GM21526 (cell line): Measurements from ENCODE around the gene CHRNB1.
"Not testable (repeated sequence)": the region's sequence is repeated elsewhere in the genome, so short reads cannot be mapped to it uniquely, and the experiment has no call there.

Source experiments
- ATAC-seq: cut with Tn5 transposase; IDR thresholded peaks from one replicate; pipeline ENCODE4 v1.9.1; 2021; ENCODE audit warnings: moderate library complexity; ENCODE audit not compliant: unreplicated experiment, low FRiP score

The CHRNB1 gene

DNA sequence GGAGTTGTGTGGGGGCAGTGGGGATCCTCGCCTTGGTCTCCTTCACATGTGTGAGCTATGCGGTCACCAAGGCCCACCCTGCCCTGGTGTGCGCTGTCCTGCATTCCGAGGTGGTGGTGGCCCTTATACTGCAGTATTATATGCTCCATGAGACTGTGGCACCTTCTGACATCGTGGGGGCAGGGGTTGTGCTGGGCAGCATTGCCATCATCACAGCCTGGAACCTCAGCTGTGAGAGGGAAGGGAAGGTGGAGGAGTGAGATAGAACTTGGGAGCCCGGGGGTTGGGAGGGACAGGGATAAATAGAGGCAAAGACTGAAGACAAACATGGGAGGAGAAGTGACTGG is 37.9 kb downstream of the CHRNB1 start:
- ATAC-seq: not testable (repeated sequence)

DNA sequence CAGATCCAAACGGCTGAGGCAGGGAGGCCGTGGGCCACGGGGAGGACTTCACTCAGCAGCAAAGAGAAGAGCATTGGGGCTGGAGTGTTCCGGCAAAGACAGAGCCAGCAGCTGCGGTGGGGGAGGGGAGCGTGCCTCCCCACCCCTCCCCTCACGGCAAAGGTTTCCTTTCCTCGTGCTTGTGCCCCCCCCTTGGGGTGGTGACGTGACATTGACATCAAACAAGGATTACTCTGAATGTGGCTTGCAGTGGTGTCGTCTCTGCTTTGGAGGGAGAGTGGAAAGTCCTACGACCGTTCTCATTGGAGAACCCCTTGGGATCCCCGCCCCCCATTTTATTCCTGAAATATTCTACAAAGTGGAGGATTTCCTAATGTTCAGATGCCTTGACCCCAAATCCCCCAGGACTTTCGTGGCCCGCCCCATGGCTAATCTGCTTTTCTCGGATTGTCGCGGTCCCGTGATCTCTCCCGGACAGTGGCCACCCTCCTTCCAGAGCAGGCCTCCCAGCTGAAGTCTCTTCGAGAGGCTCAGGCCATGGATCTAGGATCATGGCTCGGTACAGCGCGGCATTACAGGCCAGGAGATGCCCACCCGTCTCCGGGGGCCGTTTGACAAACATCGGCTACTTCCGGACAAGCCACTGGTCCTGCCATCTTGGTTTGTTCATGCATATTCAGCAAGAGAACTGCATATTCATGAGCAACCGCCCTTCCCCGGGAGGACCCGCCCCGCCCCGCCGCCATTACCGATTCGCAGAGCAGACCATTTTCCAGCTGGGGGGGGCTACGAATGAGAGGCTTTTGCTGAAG is 38.6 kb downstream of the CHRNB1 start:
- ATAC-seq: peak; percentile 33

GRCh38 chr17:7484067-7484918 is 39.4 kb downstream of the CHRNB1 start, which contains the start of gene POLR2A:
Gene POLR2A, plus strand, starts transcription at chr17:7484366.
- ATAC-seq: peak; percentile 60

DNA sequence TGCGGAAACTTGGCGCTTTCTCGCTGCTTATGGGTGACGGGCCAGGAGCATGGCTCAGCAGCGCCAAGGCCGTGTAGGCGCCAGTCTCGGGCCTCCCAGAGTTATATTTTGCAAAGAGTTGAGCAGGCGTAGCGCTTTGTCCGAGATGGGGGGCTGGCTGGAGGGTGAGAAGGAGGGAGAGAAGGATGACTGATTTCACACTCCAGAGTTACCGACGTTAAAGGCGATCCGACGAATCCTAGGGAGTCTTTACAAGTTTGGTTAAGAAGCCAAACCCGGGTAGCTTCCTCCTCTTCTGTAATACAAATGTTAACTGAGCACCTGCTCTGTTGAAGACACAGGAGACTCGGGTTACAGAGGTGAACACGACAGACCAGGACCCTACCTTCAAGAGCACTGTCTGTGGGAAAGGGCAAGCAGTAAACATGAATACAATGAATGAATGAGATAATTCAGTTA is 40.1 kb downstream of the CHRNB1 start:
- ATAC-seq: no peak

DNA sequence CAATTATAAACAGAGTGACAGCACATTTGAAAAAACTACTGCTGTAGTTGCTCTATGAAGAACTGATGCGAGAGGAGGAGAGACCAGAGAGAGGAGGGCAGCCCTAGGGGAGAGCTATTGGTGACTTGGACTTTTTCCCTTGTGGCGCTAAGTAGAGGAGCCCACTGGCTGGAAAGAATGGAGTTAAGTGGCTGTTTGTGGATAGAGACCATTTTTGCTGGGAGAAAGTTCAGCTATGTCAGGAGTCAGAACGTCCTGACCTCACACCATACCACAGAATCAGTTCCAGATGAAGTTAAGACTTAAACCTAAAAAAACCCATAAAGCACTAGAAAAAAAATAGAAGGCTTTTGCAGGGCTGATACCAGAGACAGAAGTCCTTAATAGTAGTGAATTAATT is 41.3 kb downstream of the CHRNB1 start:
- no peak for ATAC-seq

DNA sequence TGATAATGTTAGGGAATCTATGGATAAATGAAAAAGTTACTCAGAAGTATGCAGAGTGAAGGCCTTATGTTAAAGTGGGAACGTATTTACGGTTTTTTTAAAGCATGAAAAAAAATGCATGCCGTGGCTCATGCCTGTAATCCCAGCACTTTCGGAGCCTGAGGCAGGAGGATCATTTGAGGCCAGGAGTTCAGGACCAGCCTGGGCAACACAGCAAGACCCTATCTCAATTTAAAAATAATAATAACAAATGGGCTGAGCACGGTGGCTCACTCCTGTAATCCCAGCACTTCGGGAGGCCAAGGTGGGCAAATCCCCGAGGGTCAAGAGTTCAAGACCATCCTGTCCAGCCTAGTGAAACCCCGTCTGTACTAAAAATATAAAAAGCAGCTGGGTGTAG is 45.3 kb downstream of the CHRNB1 start:
- ATAC-seq: no peak

GRCh38 chr17:7491583-7491982 is 46.7 kb downstream of the CHRNB1 start:
- no peak for ATAC-seq

DNA sequence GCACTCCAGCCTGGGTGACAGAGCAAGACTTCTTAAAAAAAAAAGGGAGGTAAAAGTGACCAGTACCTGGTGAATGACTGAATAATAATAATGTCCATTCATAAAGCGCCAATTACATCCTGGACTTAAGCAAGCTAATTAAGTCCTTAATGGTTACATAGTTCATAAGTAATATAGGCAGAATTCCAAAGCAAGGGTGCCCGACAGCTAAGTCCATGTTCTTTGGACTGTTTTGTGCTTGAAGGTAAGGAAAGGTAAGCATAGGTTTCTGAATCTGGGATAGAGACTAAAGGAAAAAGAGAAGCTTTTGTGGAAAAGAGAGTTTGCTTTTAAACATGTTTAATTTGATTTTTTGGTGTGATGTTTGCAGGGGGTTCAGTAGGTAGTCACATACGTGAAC is 49.1 kb downstream of the CHRNB1 start:
- ATAC-seq: no peak

DNA sequence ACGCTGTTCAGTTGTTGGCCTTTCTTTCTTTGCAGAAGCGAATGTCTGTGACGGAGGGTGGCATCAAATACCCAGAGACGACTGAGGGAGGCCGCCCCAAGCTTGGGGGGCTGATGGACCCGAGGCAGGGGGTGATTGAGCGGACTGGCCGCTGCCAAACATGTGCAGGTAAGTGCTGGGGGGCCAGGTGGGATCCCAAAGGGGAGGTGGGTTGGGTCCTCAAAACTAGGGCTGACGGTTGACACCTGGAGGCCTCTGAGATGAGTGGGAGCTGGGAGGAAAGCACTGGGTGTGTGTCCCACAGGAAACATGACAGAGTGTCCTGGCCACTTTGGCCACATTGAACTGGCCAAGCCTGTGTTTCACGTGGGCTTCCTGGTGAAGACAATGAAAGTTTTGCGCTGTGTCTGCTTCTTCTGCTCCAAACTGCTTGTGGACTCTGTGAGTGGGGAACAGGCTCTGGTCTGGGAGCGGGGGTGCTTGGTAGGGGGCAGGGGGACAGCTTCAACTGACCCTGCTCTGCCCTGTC is 51.1 kb downstream of the CHRNB1 start:
- ATAC-seq: no peak

GRCh38 chr17:7496470-7497183 is 51.8 kb downstream of the CHRNB1 start:
- no peak for ATAC-seq

GRCh38 chr17:7497228-7497627 is 52.4 kb downstream of the CHRNB1 start:
- ATAC-seq: no peak

GRCh38 chr17:7497636-7498035 is 52.8 kb downstream of the CHRNB1 start:
- no peak for ATAC-seq

DNA sequence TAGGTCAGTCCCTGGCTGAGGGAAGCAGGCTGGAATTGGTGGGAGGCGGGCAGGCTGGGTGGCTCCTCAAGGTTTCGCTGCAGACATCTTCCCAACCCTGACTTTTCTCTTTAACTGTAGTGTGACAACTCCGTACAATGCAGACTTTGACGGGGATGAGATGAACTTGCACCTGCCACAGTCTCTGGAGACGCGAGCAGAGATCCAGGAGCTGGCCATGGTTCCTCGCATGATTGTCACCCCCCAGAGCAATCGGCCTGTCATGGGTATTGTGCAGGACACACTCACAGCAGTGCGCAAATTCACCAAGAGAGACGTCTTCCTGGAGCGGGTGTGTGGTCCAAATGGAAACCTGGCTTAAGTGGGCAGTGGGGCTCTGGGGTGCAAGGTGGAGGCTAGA is 54.3 kb downstream of the CHRNB1 start:
- ATAC-seq: no peak

- ATAC-seq: no peak
Measured at GRCh38 chr17:7501729-7502128, 56.9 kb downstream of the CHRNB1 start.

- no peak for ATAC-seq
Measured at GRCh38 chr17:7502171-7502847, 57.4 kb downstream of the CHRNB1 start.

DNA sequence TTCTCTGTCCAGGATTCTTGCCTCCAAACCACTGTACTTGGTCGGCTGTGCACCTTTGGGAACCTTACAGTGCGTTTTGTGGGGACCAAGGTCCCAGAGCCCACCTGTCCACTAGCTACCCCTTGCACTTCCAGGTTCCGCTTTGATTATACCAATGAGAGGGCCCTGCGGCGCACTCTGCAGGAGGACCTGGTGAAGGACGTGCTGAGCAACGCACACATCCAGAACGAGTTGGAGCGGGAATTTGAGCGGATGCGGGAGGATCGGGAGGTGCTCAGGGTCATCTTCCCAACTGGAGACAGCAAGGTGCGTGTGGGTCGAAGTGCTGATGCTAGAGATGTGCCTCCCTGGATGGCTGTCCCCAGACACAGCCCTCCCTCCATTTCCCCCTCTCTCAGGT is 58.1 kb downstream of the CHRNB1 start:
- no peak for ATAC-seq

DNA sequence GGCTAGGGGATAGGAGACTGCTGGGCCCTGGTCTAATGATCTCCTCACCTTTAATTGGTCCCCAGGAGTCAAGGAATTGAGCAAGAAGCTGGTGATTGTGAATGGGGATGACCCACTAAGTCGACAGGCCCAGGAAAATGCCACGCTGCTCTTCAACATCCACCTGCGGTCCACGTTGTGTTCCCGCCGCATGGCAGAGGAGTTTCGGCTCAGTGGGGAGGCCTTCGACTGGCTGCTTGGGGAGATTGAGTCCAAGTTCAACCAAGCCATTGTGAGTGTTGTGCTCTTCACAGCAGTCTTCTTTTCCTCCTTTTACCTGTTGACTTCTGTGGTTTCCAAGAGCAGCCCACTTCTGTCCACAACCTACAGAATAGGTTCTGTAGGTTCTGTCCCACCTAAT is 58.7 kb downstream of the CHRNB1 start:
- ATAC-seq: no peak
